ENCODE results near the gene MICAL1.

The MICAL1 gene

DNA sequence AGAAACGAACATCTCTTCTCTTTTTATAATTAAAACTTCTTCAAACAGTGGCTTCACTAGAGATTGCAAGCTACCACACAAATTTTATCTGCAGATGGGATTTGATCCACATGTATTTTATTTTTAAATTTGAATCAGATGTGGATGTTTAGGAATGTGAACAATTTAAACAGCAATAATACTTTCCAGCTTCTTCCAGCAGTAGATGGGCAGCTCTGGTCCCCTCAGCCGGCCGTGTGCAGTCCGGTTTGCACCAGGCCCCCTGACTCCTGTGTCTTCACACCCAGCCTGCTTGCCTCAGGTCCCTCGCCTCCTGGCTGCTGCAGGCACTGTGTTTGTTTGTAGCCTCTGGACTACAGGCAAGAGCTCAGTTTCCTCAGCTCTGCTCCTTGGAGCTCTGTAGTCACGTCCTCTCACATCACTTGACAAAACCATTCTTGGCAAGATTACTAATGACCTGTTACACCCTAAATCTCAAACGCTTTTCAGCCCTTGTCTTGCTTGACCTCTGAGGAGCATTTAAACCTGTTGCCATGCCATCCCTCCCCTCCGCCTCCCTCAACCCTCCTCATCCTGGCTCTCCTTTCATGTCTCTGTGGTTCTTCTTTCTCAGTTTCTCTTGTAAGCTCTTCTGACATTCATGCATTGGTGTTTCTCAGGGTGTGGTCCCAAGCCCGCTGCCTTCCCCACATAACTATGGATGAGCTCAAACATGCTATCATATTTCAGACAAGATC, 40.6 kb upstream of the MICAL1 start:
- TF ChIP-seq, protein P1, sequence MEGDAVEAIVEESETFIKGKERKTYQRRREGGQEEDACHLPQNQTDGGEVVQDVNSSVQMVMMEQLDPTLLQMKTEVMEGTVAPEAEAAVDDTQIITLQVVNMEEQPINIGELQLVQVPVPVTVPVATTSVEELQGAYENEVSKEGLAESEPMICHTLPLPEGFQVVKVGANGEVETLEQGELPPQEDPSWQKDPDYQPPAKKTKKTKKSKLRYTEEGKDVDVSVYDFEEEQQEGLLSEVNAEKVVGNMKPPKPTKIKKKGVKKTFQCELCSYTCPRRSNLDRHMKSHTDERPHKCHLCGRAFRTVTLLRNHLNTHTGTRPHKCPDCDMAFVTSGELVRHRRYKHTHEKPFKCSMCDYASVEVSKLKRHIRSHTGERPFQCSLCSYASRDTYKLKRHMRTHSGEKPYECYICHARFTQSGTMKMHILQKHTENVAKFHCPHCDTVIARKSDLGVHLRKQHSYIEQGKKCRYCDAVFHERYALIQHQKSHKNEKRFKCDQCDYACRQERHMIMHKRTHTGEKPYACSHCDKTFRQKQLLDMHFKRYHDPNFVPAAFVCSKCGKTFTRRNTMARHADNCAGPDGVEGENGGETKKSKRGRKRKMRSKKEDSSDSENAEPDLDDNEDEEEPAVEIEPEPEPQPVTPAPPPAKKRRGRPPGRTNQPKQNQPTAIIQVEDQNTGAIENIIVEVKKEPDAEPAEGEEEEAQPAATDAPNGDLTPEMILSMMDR (IDR thresholded peaks at IDR 0.05; ENCODE audit: low read depth, low read length): no peak
- H3K4me3 ChIP-seq (ENCODE audit: low read depth, low read length): no peak overlapping the region
- no peaks in the 10 kb centered on the region for H3K9me3 ChIP-seq (ENCODE audit: severe bottlenecking)
- no peaks in the 10 kb centered on the region for H3K27me3 ChIP-seq (ENCODE audit: insufficient read depth, low read depth, severe bottlenecking)
- DNase-seq: no peak
- H3K36me3 ChIP-seq: no peaks in the 10 kb centered on the region
- H3K27ac ChIP-seq: no peak overlapping the region

DNA sequence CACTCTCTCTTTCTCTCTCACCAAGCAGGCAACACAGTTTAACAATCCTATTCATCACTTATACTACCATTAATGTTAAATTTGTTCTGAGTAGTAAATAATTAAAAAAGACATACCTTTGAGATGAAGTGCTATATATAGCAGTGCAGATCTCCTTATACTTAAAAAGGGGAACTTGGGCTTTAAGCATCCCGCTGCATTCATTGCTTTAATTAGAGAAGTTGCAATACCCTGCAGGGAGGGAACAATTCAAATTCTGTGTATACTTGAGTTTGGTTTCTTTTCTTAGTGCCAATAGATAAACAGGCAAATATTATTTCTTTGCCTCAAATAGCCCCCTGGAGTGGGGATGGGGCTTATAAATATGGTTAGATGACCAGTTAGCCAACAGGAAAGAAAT, 38.3 kb upstream of the MICAL1 start:
- Histone ChIP-seq H3K27me3 (ENCODE audit: insufficient read depth, low read depth, severe bottlenecking) (no peaks in the 10 kb centered on the region), H3K9me3 (ENCODE audit: severe bottlenecking) (no peaks in the 10 kb centered on the region), H3K4me3 (ENCODE audit: low read depth, low read length) (no peak overlapping the region), H3K36me3 (no peaks in the 10 kb centered on the region), H3K27ac (no peak overlapping the region)
- TF ChIP-seq, protein P1 (IDR thresholded peaks at IDR 0.05; ENCODE audit: low read depth, low read length): no peak
- DNase-seq: no peak

DNA sequence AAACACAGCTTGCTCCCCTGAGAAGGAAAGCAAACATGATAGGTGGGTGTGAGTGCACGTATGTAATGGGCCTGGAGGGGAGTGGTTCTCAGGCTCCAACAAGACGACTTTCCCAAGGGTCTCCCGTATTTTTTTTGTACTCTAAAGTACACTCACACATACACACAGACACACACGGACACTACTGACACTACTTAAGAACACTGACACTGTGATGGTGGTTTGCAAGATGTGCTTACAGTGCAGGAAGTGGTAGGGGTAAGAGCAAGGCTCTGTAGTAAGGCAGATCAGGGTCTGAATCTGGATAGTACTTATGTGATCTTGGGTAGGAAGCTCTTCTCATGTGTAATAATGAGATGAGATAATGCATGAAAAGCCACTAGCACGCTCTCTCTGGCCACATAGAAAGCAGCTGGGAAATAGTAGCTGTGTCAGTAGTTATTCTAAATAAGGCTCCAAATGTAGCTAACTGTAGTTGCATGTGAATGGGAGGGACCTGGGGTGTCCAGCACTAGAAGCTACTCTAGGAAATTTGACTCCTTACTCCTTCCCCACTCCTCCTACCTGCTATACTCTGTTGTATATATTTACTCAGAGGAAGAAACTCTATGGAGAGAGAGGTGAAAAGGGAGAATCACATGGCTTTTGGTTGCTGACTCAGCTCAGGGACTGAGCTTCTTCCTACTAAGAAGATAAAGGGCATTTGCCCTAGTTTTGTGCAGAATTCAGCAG, 35.8 kb upstream of the MICAL1 start:
- Histone ChIP-seq H3K27ac (no peak overlapping the region), H3K27me3 (ENCODE audit: insufficient read depth, low read depth, severe bottlenecking) (no peaks in the 10 kb centered on the region), H3K9me3 (ENCODE audit: severe bottlenecking) (no peaks in the 10 kb centered on the region), H3K4me3 (ENCODE audit: low read depth, low read length) (no peak overlapping the region), H3K36me3 (no peaks in the 10 kb centered on the region)
- TF ChIP-seq, protein P1 (IDR thresholded peaks at IDR 0.05; ENCODE audit: low read depth, low read length): no peak
- no peak for DNase-seq

GRCh38 chr6:109490713-109491112, 35.1 kb upstream of the MICAL1 start:
- no peak overlapping the region for H3K27ac ChIP-seq
- TF ChIP-seq, protein P1 (IDR thresholded peaks at IDR 0.05; ENCODE audit: low read depth, low read length): no peak
- no peak overlapping the region for H3K4me3 ChIP-seq (ENCODE audit: low read depth, low read length)
- peak; percentile 16 for DNase-seq
- no peaks in the 10 kb centered on the region for H3K36me3 ChIP-seq
- no peaks in the 10 kb centered on the region for H3K27me3 ChIP-seq (ENCODE audit: insufficient read depth, low read depth, severe bottlenecking)
- no peaks in the 10 kb centered on the region for H3K9me3 ChIP-seq (ENCODE audit: severe bottlenecking)

GRCh38 chr6:109488001-109488400, 32.4 kb upstream of the MICAL1 start:
- peak; percentile 16 for DNase-seq
- no peak overlapping the region for H3K4me3 ChIP-seq (ENCODE audit: low read depth, low read length)
- H3K27me3 ChIP-seq (ENCODE audit: insufficient read depth, low read depth, severe bottlenecking): no peaks in the 10 kb centered on the region
- H3K27ac ChIP-seq: no peak overlapping the region
- TF ChIP-seq, protein P1 (IDR thresholded peaks at IDR 0.05; ENCODE audit: low read depth, low read length): no peak
- H3K36me3 ChIP-seq: no peaks in the 10 kb centered on the region
- no peaks in the 10 kb centered on the region for H3K9me3 ChIP-seq (ENCODE audit: severe bottlenecking)
